ENCODE measurements around the gene RAB6B. TPM values are rescaled to one million over a fixed set of nuclear protein-coding genes. Genes with fewer than 3 reads are reported as not detected.

RAB6B gene
- total RNA-seq, 1 experiment from 2014 or later, result 14.1 TPM

DNA sequence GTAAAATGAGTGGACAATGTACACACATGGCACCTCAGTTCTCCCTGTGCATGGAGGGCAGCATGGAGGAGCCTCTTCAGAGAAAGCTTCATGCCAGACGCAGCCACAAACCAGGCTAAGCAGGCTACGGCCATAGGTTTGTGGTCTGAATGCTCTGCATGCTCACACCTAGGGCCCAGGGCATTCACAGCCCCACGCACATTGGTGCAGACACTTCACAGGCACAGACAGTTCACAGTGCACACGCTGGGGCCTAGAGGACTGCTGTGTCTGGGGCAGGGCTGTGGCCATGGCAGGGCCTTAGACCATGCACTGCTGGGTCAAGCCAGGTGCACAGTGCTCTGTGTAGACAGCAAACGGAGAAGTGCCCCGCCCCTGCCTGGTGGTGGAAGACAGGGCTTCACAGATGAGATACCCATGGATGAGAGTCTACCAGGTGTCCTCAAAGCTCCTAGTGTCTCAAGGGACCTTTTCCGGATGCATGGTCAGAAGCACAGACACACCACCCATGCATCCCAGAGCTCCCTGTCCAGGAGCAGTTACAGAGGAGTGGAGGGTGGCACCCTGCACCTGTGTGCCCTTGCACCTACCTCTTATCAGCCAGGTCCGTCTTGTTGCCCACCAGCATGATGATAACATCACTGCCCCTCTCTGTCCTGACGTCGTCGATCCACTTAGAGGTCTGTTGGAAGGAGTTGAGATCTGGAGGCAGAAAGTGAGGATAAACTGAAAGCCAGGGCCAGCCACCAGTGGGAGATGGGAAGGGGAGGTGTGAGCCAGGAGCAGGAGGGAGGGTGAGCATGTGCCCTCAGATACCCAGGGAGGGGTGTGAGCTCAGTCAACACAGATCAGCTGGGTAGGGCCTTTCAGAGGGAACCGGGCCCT lies 56.5 kb downstream of the RAB6B start:
- Histone ChIP-seq H3K9me2 (ENCODE audit: insufficient read depth) (no peaks in the 10 kb centered on the region), H3K36me3 (ENCODE audit: control insufficient read depth in 1 of 2, insufficient read depth in 2 of 2, low read length in 2 of 2) (no peaks in the 10 kb centered on the region), H3K4me3 (replicated peaks in 1 of 2; ENCODE audit: low read depth in 1 of 2, low read length in 2 of 2) (no peak overlapping the region), H3K9ac (ENCODE audit: low read length) (no peak overlapping the region), H3K4me2 (ENCODE audit: low read length) (no peak overlapping the region), H3K9me3 (ENCODE audit: control insufficient read depth in 1 of 2, insufficient read depth in 1 of 2, low read depth in 1 of 2, low read length in 2 of 2) (no peaks in the 10 kb centered on the region), H2AFZ (ENCODE audit: low read depth, low read length, poor library complexity, severe bottlenecking) (no peak overlapping the region), H3K27me3 (ENCODE audit: insufficient read depth, low read length) (no peaks in the 10 kb centered on the region), H4K20me1 (ENCODE audit: insufficient read depth) (no peaks in the 10 kb centered on the region), H3K4me1 (ENCODE audit: control insufficient read depth in 1 of 2, insufficient read depth in 2 of 2, low read length in 2 of 2) (no peaks in the 10 kb centered on the region), H3K79me2 (ENCODE audit: insufficient read depth, low read length) (no peaks in the 10 kb centered on the region), H3K27ac (ENCODE audit: low read depth, low read length) (no peak overlapping the region)
- BruUV-seq (replicated peaks), result no TSS peak
- DNase-seq (ENCODE audit: low read depth, low spot score), result no peak
- TF ChIP-seq POLR2A (IDR thresholded peaks at IDR 0.05; ENCODE audit: borderline replicate concordance, extremely low read depth, insufficient read depth, insufficient read length) (no peak), EZH2phosphoT487 (IDR thresholded peaks at IDR 0.05; ENCODE audit: borderline replicate concordance) (no peak)
- TF ChIP-seq, protein P1, sequence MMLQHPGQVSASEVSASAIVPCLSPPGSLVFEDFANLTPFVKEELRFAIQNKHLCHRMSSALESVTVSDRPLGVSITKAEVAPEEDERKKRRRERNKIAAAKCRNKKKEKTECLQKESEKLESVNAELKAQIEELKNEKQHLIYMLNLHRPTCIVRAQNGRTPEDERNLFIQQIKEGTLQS (IDR thresholded peaks at IDR 0.05), result no peak
- TF ChIP-seq, protein P2, sequence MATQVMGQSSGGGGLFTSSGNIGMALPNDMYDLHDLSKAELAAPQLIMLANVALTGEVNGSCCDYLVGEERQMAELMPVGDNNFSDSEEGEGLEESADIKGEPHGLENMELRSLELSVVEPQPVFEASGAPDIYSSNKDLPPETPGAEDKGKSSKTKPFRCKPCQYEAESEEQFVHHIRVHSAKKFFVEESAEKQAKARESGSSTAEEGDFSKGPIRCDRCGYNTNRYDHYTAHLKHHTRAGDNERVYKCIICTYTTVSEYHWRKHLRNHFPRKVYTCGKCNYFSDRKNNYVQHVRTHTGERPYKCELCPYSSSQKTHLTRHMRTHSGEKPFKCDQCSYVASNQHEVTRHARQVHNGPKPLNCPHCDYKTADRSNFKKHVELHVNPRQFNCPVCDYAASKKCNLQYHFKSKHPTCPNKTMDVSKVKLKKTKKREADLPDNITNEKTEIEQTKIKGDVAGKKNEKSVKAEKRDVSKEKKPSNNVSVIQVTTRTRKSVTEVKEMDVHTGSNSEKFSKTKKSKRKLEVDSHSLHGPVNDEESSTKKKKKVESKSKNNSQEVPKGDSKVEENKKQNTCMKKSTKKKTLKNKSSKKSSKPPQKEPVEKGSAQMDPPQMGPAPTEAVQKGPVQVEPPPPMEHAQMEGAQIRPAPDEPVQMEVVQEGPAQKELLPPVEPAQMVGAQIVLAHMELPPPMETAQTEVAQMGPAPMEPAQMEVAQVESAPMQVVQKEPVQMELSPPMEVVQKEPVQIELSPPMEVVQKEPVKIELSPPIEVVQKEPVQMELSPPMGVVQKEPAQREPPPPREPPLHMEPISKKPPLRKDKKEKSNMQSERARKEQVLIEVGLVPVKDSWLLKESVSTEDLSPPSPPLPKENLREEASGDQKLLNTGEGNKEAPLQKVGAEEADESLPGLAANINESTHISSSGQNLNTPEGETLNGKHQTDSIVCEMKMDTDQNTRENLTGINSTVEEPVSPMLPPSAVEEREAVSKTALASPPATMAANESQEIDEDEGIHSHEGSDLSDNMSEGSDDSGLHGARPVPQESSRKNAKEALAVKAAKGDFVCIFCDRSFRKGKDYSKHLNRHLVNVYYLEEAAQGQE (IDR thresholded peaks at IDR 0.05; ENCODE audit: low read depth), result no peak
- no peak for ATAC-seq
- ChIA-PET CTCF (no interaction called here), POLR2A (no interaction called here), RAD21 (ENCODE audit: low non-redundant PET in 1 of 2, low total read pairs in 2 of 2, uncharacterized antibody in 2 of 2, unreplicated experiment in 2 of 2) (no interaction called here)
- intact Hi-C loops (cut with micrococcal nuclease), result no loop called here

All from HCT116 (cell line).